ENCODE data around the gene KCNK15. TPM values are rescaled to one million over a fixed set of nuclear protein-coding genes. Genes with fewer than 3 reads are reported as not detected.
"Not testable (repeated sequence)": the region's sequence is repeated elsewhere in the genome, so short reads cannot be mapped to it uniquely, and the experiment has no call there.

Gene KCNK15
- total and polyA plus RNA-seq, 5 experiments from 2014 or later: not detected

GRCh38 chr20:44759595-44759994, 13.9 kb downstream of the KCNK15 start:
- DNase-seq: no peak
- Mint-ChIP-seq H3K9me3 (no peaks in the 10 kb centered on the region), H3K4me1 (no peaks in the 10 kb centered on the region), H3K36me3 (no peaks in the 10 kb centered on the region), H3K4me3 (no peak overlapping the region), H3K27ac (no peak overlapping the region), H3K27me3 (peaks cover 0 to 7% (median 4%) of the 10 kb centered on the region in 5 donors)
- no peak for ATAC-seq
- POLR2A ChIA-PET: no interaction called here

GRCh38 chr20:44761423-44761822, 15.8 kb downstream of the KCNK15 start:
- ATAC-seq (no peak), DNase-seq (no peak)
- H3K4me3 Mint-ChIP-seq: no peak overlapping the region
- peaks cover 2 to 14% (median 12%) of the 10 kb centered on the region in 5 donors for H3K27me3 Mint-ChIP-seq
- POLR2A ChIA-PET: no interaction called here
- H3K9me3 Mint-ChIP-seq: no peaks in the 10 kb centered on the region
- H3K27ac Mint-ChIP-seq: no peak overlapping the region
- H3K4me1 Mint-ChIP-seq: no peaks in the 10 kb centered on the region
- H3K36me3 Mint-ChIP-seq: no peaks in the 10 kb centered on the region

GRCh38 chr20:44762466-44763140, 16.9 kb downstream of the KCNK15 start:
- Mint-ChIP-seq H3K27me3 (peaks cover 2 to 17% (median 10%) of the 10 kb centered on the region in 5 donors), H3K9me3 (no peaks in the 10 kb centered on the region), H3K4me1 (no peaks in the 10 kb centered on the region), H3K27ac (no peak overlapping the region), H3K36me3 (no peaks in the 10 kb centered on the region), H3K4me3 (no peak overlapping the region)
- ATAC-seq (no peak), DNase-seq (no peak)
- POLR2A ChIA-PET: no interaction called here

GRCh38 chr20:44763798-44764197, 18.1 kb downstream of the KCNK15 start:
- POLR2A ChIA-PET, ATAC-seq: not testable (repeated sequence)

GRCh38 chr20:44765091-44765490, 19.4 kb downstream of the KCNK15 start:
- Mint-ChIP-seq H3K4me1 (peaks cover 0 to 7% (median 2%) of the 10 kb centered on the region in 4 donors), H3K36me3 (no peaks in the 10 kb centered on the region), H3K27ac (no peak overlapping the region), H3K9me3 (no peaks in the 10 kb centered on the region), H3K27me3 (peaks cover 0 to 17% (median 8%) of the 10 kb centered on the region in 5 donors), H3K4me3 (no peak overlapping the region)
- DNase-seq (no peak), ATAC-seq (no peak)
- POLR2A ChIA-PET: no interaction called here

More at GRCh38 chr20:44763798-44764197, 18.1 kb downstream of the KCNK15 start:
- not testable (repeated sequence) for H3K27ac Mint-ChIP-seq, H3K4me1 Mint-ChIP-seq, H3K36me3 Mint-ChIP-seq, H3K9me3 Mint-ChIP-seq, H3K4me3 Mint-ChIP-seq, DNase-seq
- peaks cover 4 to 17% (median 10%) of the 10 kb centered on the region in 5 donors for H3K27me3 Mint-ChIP-seq

- POLR2A ChIA-PET: no interaction called here
- Mint-ChIP-seq H3K4me1 (peaks cover 0 to 7% (median 2%) of the 10 kb centered on the region in 4 donors), H3K36me3 (no peaks in the 10 kb centered on the region), H3K4me3 (no peak overlapping the region), H3K9me3 (no peaks in the 10 kb centered on the region), H3K27ac (peak overlapping the region in 1 of 10 donors; percentile 60), H3K27me3 (peaks cover 0 to 17% (median 8%) of the 10 kb centered on the region in 5 donors)
- no peak for DNase-seq
- ATAC-seq: no peak
Observed at GRCh38 chr20:44765701-44766347, 20.2 kb downstream of the KCNK15 start.

- ATAC-seq: no peak
- H3K9me3 Mint-ChIP-seq: no peaks in the 10 kb centered on the region
- peaks cover 3 to 28% (median 9%) of the 10 kb centered on the region in 5 donors for H3K27me3 Mint-ChIP-seq
- H3K4me1 Mint-ChIP-seq: peaks cover 0 to 7% (median 2%) of the 10 kb centered on the region in 4 donors
- no peak for DNase-seq
- H3K4me3 Mint-ChIP-seq: no peak overlapping the region
- POLR2A ChIA-PET: no interaction called here
- no peaks in the 10 kb centered on the region for H3K36me3 Mint-ChIP-seq
- H3K27ac Mint-ChIP-seq: no peak overlapping the region
Observed at GRCh38 chr20:44768256-44768655, 22.6 kb downstream of the KCNK15 start.

GRCh38 chr20:44768854-44769480, 23.3 kb downstream of the KCNK15 start:
- DNase-seq: no peak
- POLR2A ChIA-PET: no interaction called here
- no peaks in the 10 kb centered on the region for H3K9me3 Mint-ChIP-seq
- H3K36me3 Mint-ChIP-seq: no peaks in the 10 kb centered on the region
- H3K27me3 Mint-ChIP-seq: peaks cover 3 to 28% (median 9%) of the 10 kb centered on the region in 5 donors
- no peak overlapping the region for H3K4me3 Mint-ChIP-seq
- peaks cover 0 to 7% (median 2%) of the 10 kb centered on the region in 4 donors for H3K4me1 Mint-ChIP-seq
- peak overlapping the region in 3 of 10 donors; percentile 10 to 63 (median 46) for H3K27ac Mint-ChIP-seq
- ATAC-seq: no peak

- Mint-ChIP-seq H3K27me3 (peaks cover 3 to 28% (median 9%) of the 10 kb centered on the region in 5 donors), H3K9me3 (no peaks in the 10 kb centered on the region), H3K4me1 (peaks cover 0 to 7% (median 2%) of the 10 kb centered on the region in 4 donors), H3K27ac (peak overlapping the region in 3 of 10 donors; percentile 20 to 46 (median 41)), H3K36me3 (no peaks in the 10 kb centered on the region), H3K4me3 (no peak overlapping the region)
- POLR2A ChIA-PET: no interaction called here
- ATAC-seq (no peak), DNase-seq (no peak)
Observed at GRCh38 chr20:44769481-44769863, 23.8 kb downstream of the KCNK15 start.

GRCh38 chr20:44770484-44771171, 25.0 kb downstream of the KCNK15 start:
- H3K27ac Mint-ChIP-seq: no peak overlapping the region
- H3K9me3 Mint-ChIP-seq: no peaks in the 10 kb centered on the region
- POLR2A ChIA-PET: no interaction called here
- ATAC-seq: no peak
- DNase-seq: no peak
- H3K36me3 Mint-ChIP-seq: no peaks in the 10 kb centered on the region
- H3K4me1 Mint-ChIP-seq: peaks cover 0 to 7% (median 2%) of the 10 kb centered on the region in 4 donors
- no peak overlapping the region for H3K4me3 Mint-ChIP-seq
- peaks cover 3 to 22% (median 8%) of the 10 kb centered on the region in 5 donors for H3K27me3 Mint-ChIP-seq

- Mint-ChIP-seq H3K36me3 (no peaks in the 10 kb centered on the region), H3K27ac (no peak overlapping the region), H3K27me3 (peaks cover 4 to 21% (median 8%) of the 10 kb centered on the region in 5 donors), H3K9me3 (no peaks in the 10 kb centered on the region), H3K4me3 (no peak overlapping the region), H3K4me1 (peaks cover 0 to 7% (median 2%) of the 10 kb centered on the region in 4 donors)
- DNase-seq (no peak), ATAC-seq (no peak)
- POLR2A ChIA-PET: no interaction called here
Observed at GRCh38 chr20:44771172-44771535, 25.5 kb downstream of the KCNK15 start.

- Mint-ChIP-seq H3K27me3 (peaks cover 9 to 24% (median 15%) of the 10 kb centered on the region in 5 donors), H3K4me1 (peaks cover 1 to 7% (median 2%) of the 10 kb centered on the region in 4 donors), H3K9me3 (no peaks in the 10 kb centered on the region), H3K4me3 (no peak overlapping the region), H3K36me3 (no peaks in the 10 kb centered on the region), H3K27ac (no peak overlapping the region)
- ATAC-seq (no peak), DNase-seq (no peak)
- POLR2A ChIA-PET: no interaction called here
Observed at GRCh38 chr20:44772636-44773035, 27.0 kb downstream of the KCNK15 start.

All from naive thymus-derived CD8-positive, alpha-beta T cell (primary cell).